ENCODE data around the gene SLIT3.

Gene SLIT3
- long read RNA-seq, donor 1, result 0 reads
- long read RNA-seq, donor 2, partial matches to known transcripts, result 0 of 1 reads
- long read RNA-seq, donor 2, other reads (novel, unspliced or antisense), result 0 of 1 reads
- long read RNA-seq, donor 3, partial matches to known transcripts, result 0 of 1 reads
- long read RNA-seq, donor 3, other reads (novel, unspliced or antisense), result 0 of 1 reads
- long read RNA-seq, donor 4, partial matches to known transcripts, result 9 of 9 reads
- long read RNA-seq, donor 4, other reads (novel, unspliced or antisense), result 0 of 9 reads
- long read RNA-seq, donor 5, partial matches to known transcripts, result 6 of 6 reads
- long read RNA-seq, donor 5, other reads (novel, unspliced or antisense), result 0 of 6 reads
- long read RNA-seq, donor 6, partial matches to known transcripts, result 5 of 5 reads
- long read RNA-seq, donor 6, other reads (novel, unspliced or antisense), result 0 of 5 reads
- long read RNA-seq, donor 7, partial matches to known transcripts, result 22 of 23 reads
- long read RNA-seq, donor 7, other reads (novel, unspliced or antisense), result 0 of 23 reads
- long read RNA-seq, donor 8, partial matches to known transcripts, result 6 of 7 reads
- long read RNA-seq, donor 8, other reads (novel, unspliced or antisense), result 0 of 7 reads

DNA sequence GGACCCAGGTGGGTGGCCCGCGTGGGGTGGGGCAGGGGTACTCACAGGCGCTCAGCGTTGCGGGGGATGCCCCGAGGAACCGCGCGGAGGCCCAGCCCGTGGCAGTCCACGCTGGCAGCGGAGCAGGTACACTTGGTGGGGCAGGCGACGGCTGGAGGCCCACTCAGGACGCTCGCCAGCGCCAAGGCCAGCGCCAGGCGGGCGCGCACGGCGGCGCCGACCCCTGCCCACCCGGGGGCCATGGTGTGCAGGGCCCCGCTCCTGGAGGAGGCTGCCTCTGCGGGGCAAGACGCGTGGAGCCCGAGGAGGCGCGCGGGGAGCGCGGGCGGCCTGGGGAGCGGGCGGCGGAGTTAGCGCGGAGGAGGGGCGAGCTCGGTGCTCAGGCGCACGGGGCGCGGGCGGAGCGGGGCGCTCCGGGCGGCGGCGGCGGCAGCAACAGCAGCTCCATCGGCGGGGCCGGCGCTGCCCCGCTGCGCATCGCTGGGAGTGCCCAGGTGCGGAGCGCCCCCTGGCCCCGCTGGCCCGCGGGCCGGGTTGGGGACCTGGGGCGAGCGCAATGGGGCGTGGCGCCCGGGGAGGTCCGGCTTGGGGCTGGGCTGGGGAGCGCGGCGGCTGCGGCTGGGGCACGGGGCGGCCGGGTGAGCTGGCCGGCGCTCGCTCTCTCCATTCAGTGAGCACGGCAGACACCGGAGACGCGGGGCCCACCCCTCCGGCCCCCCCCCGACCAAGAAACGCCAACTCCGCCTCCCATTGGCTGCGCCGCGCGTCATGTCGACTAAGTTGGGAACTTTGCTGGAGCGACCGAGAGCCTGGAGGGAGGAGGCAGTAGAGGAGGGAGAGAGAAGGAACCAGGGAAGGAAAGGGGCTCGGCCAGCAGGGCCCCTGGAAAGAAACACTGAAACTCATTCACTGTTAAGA is at the start of gene SLIT3:
SLIT3 (minus strand) TSS at position 672 of the 918 bp plus-strand sequence; CDS start at position 242, 430 bp downstream.
- DNase-seq, result peak; percentile 69

DNA sequence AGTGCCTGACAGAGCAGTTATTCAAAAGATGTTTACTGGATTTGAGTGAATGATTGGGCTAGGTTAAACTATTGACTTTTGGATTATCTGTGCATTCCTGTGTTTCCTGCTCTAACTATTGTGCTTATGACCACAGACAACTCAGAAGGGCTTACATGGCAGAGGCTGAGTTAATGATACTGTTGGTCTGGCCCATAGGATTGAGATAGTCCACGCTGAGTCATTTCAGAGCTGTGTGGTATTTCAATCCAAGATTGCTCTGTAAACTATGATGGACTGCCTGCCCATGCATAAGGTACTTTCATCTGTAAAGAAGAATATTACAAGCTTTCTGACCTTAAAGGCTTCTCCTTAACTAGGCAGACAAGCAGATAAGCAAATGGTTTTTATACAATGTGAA is 49.1 kb upstream of the SLIT3 start:
- DNase-seq, result no peak

DNA sequence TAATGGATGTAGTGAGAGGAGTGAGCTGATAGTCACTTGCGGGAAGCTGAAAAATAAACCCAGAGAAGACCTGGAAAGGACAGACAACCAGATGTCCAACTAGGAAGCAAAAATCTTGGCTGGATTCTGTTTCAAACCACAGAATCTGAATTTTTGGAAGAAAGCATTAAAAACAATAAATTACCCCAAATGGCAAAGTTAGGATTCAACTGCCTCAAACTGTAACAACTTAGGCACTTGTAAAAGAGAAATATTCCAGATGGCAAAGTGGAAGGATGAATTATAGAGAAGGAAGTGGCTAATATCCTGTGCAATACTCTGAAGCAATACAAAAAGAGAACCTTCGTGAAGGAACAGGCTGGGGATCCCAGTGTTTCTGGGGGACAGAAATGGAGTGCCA is 46.8 kb upstream of the SLIT3 start:
- no peak for DNase-seq

DNA sequence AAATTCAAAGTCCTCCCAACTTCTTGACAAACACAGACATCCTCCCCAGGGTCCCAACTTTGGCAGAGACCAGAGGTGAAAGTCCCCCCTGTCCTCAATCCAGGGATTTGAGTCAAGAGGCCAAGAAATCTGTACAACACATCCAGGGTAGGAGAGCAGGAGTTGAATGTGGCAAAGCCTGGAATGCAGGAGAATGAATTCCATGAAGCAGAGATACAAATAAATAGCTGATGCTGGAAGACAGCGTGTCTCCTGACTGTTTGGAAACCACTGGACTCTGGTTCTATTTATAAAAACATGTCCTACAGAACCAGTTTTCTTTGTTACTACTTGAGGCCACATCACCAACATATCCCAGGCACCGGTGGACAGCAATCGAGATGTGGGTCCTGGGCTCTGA is 43.7 kb upstream of the SLIT3 start:
- DNase-seq, result no peak

DNA sequence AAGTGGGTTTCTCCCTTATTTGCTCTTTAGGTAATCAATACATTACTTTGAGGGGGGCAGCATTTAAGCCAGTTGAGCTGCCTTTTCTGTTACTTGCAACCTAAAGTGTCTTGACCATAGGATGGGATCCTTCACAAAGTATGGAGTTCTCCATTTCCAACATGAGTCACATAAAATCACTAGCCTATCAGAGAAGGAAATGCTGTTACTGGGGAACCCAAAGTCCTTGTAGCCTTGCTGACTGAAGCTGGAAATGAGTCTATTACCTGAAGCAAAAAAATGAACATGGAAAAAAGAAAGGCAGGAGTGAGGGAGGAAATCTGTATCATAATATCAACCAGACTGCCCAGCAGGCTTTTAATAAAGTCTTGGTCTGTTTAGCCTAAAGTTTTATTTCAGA is 42.8 kb upstream of the SLIT3 start:
- DNase-seq, result no peak

DNA sequence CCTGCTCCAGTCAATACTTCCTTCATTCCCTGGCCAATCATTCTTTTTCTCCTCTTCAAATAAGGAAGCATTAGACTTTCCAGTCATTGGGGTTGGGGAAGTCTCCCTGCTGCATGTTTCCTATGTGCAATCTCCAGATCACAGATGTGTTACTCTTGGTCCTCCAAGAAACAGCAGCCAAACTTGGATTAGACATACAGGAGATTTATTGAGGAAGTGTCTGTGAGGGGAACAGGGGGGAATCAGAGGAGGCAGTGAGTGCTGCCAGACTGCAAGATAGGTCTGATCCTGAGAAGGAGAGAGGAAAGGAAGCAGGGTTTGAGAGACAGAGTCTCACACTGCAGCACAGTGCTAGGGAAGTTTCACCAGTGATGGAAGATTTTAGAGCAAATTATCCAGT is 40.6 kb upstream of the SLIT3 start:
- no peak for DNase-seq

DNA sequence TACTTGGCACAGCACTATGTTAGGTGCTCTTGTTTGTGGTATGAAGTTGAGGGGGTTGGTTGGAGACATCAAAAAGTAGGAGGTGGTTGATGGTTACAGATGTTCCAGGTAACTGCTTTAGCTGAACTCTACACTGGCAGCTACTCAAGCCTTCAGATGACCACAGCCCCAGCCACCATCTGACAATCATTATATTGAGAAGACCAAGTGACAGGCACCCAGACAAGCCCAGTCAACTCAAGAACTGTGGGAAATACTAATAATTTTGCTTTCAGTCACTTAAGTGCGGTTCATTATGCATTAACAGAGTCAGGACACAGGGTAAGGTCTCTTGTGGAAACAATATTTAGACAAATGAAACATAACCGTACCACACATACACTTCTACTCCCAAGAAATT is 38.9 kb upstream of the SLIT3 start:
- DNase-seq, result no peak

DNA sequence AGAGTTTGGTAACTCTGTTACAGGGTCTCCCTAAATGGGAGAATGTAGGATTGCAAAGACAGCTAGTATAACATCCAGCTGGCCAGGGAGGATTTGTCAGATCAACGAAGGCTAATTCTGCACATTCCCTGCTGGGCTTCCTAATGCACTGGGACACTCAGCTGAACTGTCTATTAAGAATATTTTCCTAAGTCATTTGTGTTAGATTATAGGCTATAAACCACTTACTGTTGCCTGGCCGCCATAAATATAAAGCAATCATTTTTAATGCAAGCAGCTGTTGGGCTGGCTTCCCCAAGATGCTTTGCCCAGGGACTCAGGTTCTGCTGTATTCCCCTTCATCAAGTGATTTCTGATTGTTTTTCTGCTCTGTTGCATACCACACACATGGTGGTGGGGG is 35.3 kb upstream of the SLIT3 start:
- peak; percentile 15 for DNase-seq

DNA sequence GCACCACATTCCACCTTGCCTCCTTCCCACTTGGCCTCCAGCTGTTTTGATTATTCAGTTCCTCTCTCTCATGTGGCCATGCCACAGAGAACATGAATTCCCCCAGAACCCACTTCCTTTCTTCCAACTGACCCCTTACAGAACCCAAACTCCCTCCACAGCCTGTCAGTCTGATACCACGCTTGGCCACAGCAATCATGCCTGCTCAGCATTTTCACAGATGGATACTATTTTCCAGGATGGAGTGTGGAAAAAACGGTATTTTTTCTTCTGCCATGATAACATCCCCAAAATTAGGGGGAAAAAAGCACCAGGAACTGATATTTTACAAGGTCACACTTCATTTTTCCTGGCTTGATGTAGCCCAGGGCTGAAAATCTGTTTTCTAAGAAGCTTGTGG is 34.9 kb upstream of the SLIT3 start:
- DNase-seq, result no peak

DNA sequence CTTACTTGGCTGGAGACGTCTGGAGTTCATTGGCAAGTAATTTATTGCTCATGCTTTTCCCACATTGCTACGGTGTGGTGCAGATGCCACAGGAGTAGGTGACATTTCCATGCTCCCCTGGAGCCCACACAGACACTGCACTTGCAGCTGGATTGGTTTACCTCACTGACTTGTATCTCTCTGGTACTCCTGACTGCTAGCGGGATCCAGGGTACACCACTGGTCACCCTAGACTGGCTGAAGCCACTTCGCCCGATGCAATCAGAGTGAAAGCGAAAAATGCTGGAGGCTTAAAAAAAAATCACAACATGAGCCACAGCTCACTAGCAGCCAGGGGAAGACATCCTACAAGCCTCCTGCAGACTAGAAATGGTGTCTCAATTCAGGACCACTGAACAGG is 32.6 kb upstream of the SLIT3 start:
- DNase-seq, result no peak

DNA sequence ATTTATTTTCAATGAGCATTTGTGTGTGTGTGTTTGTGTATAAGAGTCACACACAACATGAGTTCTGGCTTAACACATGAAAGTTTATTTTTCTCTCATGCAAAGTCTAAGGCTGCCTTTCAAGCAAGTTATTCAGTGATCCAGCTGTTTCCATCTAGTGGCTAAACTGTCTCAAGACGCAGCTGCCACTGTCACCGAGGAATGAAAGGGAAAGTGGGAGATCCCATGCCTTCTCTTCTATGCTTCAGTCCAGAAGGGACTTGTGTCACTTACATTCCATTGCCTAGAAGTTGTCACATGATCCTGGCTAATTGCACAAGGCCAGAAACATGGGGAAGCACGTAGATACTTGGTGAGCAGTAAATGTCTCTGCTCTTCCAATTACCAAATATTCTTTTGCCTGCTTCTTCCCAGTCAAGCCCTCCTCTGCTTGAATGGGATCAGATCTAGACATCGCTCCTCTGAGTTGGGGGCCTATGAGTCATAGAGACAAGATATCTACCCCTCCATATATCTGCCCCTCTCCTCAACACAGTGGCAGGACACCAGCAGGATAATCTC is 30.4 kb upstream of the SLIT3 start:
- DNase-seq, result no peak

DNA sequence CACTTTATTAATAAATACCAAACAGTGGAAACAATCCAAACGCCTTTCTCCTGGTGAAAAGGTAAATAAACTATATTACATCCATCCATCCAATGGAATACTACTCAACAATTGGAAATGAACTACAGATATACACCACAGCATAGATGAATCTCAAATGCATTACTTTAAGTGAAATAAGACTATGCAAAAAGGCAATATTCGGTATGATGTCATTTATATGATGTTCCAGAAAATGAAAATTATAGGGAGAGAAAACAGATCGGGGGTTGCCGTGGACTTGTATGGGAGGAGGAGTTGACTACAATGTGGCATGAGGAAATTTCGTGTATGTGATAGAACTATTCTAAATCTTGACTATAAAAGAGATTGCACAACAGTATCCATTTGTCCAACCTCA is 27.5 kb upstream of the SLIT3 start:
- DNase-seq, result no peak

DNA sequence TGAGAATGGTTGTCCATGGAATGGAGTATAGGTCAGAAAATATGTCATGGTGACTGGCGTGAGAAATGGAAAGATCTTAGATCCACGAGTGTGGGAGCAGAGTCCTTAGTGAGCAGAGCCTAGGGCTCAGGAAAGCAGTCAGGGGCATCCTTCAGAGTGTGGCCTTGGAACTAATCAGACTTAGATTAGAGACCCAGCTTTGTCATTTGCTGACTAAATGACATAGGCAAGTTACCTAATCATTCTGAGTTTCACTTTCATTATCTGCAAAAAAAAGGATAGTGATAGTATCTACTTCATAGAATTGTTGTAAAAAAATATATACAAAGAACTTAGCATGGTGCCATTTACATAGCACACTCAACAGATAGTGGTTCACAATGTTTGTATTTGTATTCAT is 24.3 kb upstream of the SLIT3 start:
- DNase-seq, result no peak

DNA sequence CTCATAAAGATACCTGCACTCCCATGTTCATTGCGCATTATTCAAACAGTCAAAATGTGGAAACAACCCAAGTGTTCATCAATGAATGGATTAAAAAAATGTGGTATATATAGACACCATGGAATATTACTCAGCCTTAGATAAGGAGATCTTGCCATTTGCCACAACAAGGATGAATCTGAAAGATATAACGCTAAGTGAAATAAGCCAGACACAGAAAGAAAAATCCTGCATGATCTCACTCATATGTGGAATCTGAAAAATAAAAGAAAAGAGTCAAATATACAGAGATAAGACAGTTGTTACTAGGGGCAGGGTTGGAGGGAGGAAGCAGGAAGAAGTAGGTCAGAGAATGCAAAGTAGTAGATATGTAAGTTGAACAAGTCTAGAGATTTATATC is 17.6 kb upstream of the SLIT3 start:
- DNase-seq, result no peak

DNA sequence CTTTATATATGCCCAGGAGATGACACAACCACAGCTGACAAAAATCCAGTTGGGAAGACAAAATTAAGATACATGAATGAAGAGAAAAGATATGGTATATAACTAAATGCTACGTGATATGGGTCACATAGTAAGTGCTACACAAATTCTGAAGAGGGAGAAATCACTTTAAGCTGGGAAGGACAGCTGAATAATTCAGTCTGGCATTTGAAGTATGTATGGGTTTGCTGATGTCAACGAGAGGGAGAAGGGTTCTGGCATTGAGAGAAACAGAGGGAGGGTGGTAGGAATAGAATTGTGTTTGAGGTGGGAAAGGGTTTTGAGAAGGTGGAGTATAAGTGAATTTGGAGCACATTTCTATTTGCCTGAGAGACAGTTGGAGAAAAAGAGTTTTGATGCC is 6.7 kb upstream of the SLIT3 start:
- DNase-seq, result no peak

DNA sequence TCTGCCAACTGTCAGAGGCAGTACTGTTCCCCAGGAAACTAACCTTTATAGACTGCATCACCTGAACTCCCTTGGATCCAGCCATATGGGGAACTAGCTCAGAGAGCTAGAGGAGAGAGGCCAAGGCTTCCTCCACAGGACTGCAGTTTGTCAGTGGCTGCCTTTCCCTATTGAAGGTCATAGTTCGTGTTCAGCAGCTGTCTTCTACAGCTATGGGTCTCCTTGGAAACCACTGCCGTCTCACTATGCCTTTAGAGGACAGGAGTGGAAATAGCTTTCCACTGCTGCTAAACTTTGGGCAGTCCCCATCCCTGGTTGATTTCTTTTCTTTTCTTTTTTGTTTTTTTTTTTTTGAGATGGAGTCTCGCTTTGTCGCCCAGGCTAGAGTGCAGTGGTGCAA is 4.4 kb upstream of the SLIT3 start:
- DNase-seq, result no peak

DNA sequence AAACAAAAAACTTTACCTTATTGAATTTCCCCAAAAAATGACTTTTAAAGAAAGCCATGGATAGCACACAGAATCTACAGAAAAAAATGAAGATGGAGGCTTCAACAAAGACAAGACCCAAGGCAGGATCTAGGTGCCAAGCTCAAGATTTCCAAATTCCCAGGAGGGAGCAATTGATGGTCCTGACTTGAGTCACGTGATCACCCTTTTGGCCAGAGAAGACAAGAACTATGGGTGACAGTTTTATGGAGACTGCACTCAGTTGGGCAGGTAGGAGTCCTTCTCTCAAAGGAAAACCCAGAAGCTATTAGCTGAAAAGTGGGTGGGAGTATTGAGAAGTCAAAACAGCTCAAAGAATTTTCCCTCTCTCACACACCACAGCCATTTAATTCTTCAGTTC is 3.2 kb upstream of the SLIT3 start:
- no peak for DNase-seq

DNA sequence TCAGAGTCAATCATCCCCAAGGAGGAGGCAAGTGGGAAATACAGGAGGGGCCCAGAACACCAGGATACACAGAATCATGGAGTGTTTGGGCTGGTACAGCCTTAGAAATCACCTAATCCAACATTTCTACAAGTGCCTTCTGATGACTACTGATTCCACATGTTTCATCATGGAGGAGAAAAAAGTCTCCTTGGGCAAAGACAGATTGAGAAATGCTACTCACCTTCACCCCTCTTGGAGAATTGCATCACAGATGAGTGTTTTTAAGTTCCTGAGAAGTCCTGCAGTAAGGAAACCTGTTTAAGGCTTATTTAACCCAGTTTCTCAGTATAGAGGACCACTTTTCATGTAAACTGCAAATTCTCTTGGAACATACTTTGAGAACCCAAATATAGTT is 2.2 kb upstream of the SLIT3 start:
- DNase-seq, result no peak

DNA sequence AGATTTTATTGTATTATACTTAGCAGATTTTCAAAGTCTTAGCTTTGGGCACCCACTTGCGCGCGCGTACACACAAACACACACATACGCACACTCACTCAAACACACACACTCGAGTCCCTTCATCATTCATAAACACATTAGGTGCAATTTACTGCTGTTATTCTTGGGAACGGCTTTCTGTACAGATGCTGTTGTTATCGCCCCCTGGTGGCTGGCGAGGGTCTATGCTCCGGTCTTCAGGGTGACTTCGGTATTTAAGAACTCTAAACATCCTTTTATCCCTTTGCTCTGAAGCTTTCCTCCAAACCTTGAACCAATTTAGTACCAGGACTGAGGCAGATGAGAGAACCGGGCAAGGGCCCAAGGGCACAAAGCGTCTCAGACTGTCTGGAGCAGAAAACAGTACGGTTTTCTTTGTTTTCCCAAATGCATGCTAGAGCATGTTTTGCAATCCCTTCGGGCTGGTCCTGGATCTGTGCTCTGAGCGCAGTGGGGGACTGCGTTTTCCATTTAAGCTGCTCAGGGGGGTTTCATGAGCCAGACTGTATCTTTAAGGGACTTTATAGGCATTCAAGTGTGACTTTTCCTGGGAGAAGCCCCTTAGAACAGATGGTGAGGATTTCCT is 1.7 kb upstream of the SLIT3 start:
- peak; percentile 66 for DNase-seq

DNA sequence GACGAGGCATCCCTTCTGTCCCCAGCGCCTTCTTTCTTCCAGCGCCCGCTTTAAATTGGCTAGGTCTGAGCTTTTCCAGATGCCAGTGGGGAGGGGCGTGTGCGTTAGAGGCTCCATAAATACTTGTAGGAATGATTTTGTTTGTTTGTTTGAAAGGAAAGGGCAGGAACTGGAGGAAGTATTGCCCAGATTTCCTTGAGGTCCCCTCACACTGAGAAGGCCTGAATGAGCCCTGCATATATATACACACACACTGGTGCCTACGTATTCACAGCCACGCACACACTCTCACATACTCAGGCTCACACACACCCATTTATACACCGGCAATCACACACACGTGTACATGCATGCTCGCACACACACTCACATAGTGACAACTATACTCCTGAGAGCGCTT is 1.0 kb upstream of the SLIT3 start:
- no peak for DNase-seq

DNA sequence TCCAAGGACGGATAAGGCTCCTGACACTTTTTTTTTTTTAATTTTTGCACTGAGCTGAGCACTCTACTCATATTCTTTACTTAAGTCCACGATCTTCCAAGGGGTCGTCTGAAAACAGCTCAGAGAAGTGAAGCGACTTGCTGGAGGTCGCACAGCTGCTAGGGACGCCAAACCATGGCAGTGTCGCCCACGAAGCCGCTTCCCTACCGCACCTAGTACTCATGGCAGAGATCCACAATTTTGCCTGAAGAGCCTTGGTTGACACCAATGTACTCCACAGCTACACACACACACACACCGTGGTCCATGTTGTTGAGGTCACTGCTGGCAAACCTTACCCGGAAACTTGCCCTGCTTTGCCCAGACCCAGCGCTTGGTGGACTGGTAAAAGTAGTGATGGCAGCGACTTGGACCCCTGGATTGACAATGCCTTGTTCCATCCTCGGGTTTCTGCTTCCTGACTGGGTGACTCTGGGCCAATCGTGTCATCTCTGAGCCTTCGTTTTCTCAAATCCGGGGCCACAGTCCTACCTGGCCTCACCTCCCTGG is 521 bp upstream of the SLIT3 start:
- DNase-seq, result no peak

All from right kidney (tissue), 9 donors.